SK-N-DZ (cell line): ENCODE measurements around the gene RHEB.

Experiments
- DNase-seq: peaks from one replicate; pipeline ENCODE4 v3.0.0-alpha.2; 2015; ENCODE audit warnings: low spot score

RHEB gene

GRCh38 chr7:151432658-151433521 is 86.8 kb downstream of the RHEB start:
- DNase-seq = no peak

GRCh38 chr7:151431768-151432311 is 87.9 kb downstream of the RHEB start:
- no peak for DNase-seq

GRCh38 chr7:151431281-151431767 is 88.4 kb downstream of the RHEB start:
- DNase-seq = no peak

GRCh38 chr7:151430391-151431205 is 89.1 kb downstream of the RHEB start:
- no peak for DNase-seq

GRCh38 chr7:151429560-151430331 is 89.9 kb downstream of the RHEB start:
- DNase-seq = no peak

GRCh38 chr7:151429237-151429559 is 90.5 kb downstream of the RHEB start:
- no peak for DNase-seq

GRCh38 chr7:151428378-151429236 is 91.1 kb downstream of the RHEB start:
- peak; percentile 71 for DNase-seq

- no peak for DNase-seq
Observed at GRCh38 chr7:151427705-151428377, 91.9 kb downstream of the RHEB start.

- no peak for DNase-seq
Observed at GRCh38 chr7:151426904-151427704, 92.6 kb downstream of the RHEB start.

GRCh38 chr7:151426441-151426903 is 93.2 kb downstream of the RHEB start:
- DNase-seq = no peak

- DNase-seq = no peak
Observed at GRCh38 chr7:151425670-151426440, 93.8 kb downstream of the RHEB start.

- no peak for DNase-seq
Observed at GRCh38 chr7:151424799-151425198, 94.9 kb downstream of the RHEB start.

- DNase-seq = no peak
Observed at GRCh38 chr7:151423936-151424335, 95.8 kb downstream of the RHEB start.

- DNase-seq = no peak
Observed at GRCh38 chr7:151423226-151423625, 96.5 kb downstream of the RHEB start.

GRCh38 chr7:151422212-151422611 is 97.5 kb downstream of the RHEB start:
- DNase-seq = no peak

GRCh38 chr7:151420144-151420543 is 99.6 kb downstream of the RHEB start:
- no peak for DNase-seq

- peak; percentile 35 for DNase-seq
Observed at GRCh38 chr7:151416941-151417315, 102.8 kb downstream of the RHEB start.
